Mucosa of stomach (tissue), 1 donor: ENCODE measurements around the gene RNF44.
A peak's percentile ranks its signal among the peaks of the same experiment; 100 is the strongest.

Experiments
- H3K27me3 ChIP-seq: one replicate; pipeline ENCODE4 v1.7.0; 2013; ENCODE audit warnings: mild to moderate bottlenecking, low read length; ENCODE audit not compliant: control insufficient read depth, insufficient read depth
- H3K36me3 ChIP-seq: one replicate; pipeline ENCODE4 v1.7.0; 2013; ENCODE audit warnings: low read length; ENCODE audit not compliant: control insufficient read depth, insufficient read depth
- H3K4me1 ChIP-seq: one replicate; pipeline ENCODE4 v1.7.0; 2013; ENCODE audit warnings: mild to moderate bottlenecking, low read length; ENCODE audit not compliant: control insufficient read depth, insufficient read depth
- H3K4me3 ChIP-seq: one replicate; pipeline ENCODE4 v1.7.0; 2013; ENCODE audit warnings: low read length
- H3K9ac ChIP-seq: one replicate; pipeline ENCODE4 v1.7.0; 2013; ENCODE audit warnings: mild to moderate bottlenecking, low read length, moderate library complexity
- H3K9me3 ChIP-seq: one replicate; pipeline ENCODE4 v1.7.0; 2013; ENCODE audit warnings: mild to moderate bottlenecking, low read length, moderate library complexity; ENCODE audit not compliant: control insufficient read depth
- donor health status: Pancreatic carcinoma.

Gene RNF44

DNA sequence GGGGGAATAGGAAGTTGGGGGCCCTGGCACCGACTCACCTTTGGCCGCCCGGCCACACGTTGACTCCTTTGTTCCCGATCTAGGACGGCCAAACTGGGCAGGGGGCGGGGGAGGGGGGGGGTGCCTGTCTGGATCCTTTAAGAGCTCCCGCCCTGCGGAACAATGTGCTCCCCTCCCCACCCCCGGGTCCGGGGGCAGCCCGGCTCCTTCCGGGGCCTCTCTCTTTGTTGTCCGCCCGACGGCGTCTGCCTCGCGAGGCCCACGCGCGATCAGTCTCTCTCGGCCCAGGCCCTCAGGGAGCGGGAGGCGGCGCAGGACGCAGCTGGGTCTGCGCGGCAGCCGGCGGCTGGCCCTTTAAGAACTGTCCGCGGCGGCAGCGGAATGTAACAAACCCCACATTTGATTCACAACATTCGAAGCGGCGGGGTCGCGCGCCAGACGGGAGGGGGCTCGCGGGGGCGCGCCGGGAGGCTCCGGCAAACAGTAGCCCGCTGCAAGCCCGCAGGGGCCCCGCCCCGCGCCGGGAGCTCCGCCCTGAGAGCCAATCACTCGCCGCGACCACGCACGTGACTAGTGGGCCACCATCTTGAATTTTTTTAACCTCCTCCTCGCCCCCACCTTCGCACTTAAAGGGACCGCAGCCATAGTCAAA, at the start of gene RNF44:
Gene RNF44 (minus strand): TSS at position 501 of the 652 bp plus-strand sequence. CDS start 4,930 bp downstream, outside the sequence.
- H3K4me3 ChIP-seq: peak within 1 kb of the TSS; percentile 92
- H3K9me3 ChIP-seq: no peaks in the 10 kb centered on the region
- H3K9ac ChIP-seq: peak within 1 kb of the TSS; percentile 93
- H3K27me3 ChIP-seq: no peaks in the 10 kb centered on the region
- H3K36me3 ChIP-seq: no peaks in the 10 kb centered on the region
- peaks cover 49% of the 10 kb centered on the region for H3K4me1 ChIP-seq

- Histone ChIP-seq H3K4me3 (no peak overlapping the region), H3K4me1 (peaks cover 2% of the 10 kb centered on the region), H3K9me3 (no peaks in the 10 kb centered on the region), H3K36me3 (no peaks in the 10 kb centered on the region), H3K27me3 (no peaks in the 10 kb centered on the region), H3K9ac (no peak overlapping the region)
Observed at GRCh38 chr5:176583076-176583475, 45.9 kb upstream of the RNF44 start.

- H3K36me3 ChIP-seq: no peaks in the 10 kb centered on the region
- H3K4me1 ChIP-seq: peaks cover 4% of the 10 kb centered on the region
- no peaks in the 10 kb centered on the region for H3K9me3 ChIP-seq
- no peak overlapping the region for H3K4me3 ChIP-seq
- no peaks in the 10 kb centered on the region for H3K27me3 ChIP-seq
- H3K9ac ChIP-seq: no peak overlapping the region
Observed at GRCh38 chr5:176581361-176581760, 44.2 kb upstream of the RNF44 start.

DNA sequence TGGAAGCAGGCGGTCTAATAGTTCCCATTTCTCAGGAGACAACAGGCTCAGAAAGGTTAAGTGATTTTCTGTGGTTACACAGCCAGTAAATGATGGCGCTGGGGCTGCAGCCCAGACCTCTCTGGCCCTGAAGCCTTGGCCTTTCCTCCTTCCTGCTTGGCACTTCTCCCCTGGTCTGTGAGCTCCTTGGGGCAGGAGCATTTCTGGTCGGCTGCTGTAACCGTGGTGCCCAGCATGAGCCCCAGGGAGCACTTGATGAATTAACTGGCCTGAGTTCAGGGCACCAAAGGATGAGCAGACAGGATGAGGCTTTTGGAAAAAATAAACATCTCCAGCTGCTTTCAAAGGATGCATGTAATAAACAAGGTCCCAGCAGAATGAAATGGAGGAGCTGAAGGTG, 42.1 kb upstream of the RNF44 start:
- Histone ChIP-seq H3K9ac (no peak overlapping the region), H3K4me3 (no peak overlapping the region), H3K36me3 (no peaks in the 10 kb centered on the region), H3K27me3 (no peaks in the 10 kb centered on the region), H3K4me1 (peaks cover 4% of the 10 kb centered on the region), H3K9me3 (no peaks in the 10 kb centered on the region)

- H3K9me3 ChIP-seq: no peaks in the 10 kb centered on the region
- H3K4me3 ChIP-seq: no peak overlapping the region
- H3K36me3 ChIP-seq: no peaks in the 10 kb centered on the region
- no peaks in the 10 kb centered on the region for H3K27me3 ChIP-seq
- no peak overlapping the region for H3K9ac ChIP-seq
- H3K4me1 ChIP-seq: peaks cover 4% of the 10 kb centered on the region
Observed at GRCh38 chr5:176578391-176578808, 41.2 kb upstream of the RNF44 start.

GRCh38 chr5:176577312-176578176, 40.3 kb upstream of the RNF44 start:
- Histone ChIP-seq H3K9me3 (no peaks in the 10 kb centered on the region), H3K4me1 (peaks cover 4% of the 10 kb centered on the region), H3K27me3 (no peaks in the 10 kb centered on the region), H3K36me3 (no peaks in the 10 kb centered on the region), H3K4me3 (no peak overlapping the region), H3K9ac (no peak overlapping the region)

- H3K36me3 ChIP-seq: no peaks in the 10 kb centered on the region
- H3K9ac ChIP-seq: no peak overlapping the region
- peaks cover 4% of the 10 kb centered on the region for H3K4me1 ChIP-seq
- no peaks in the 10 kb centered on the region for H3K9me3 ChIP-seq
- no peak overlapping the region for H3K4me3 ChIP-seq
- H3K27me3 ChIP-seq: no peaks in the 10 kb centered on the region
Observed at GRCh38 chr5:176575488-176576422, 38.6 kb upstream of the RNF44 start.

DNA sequence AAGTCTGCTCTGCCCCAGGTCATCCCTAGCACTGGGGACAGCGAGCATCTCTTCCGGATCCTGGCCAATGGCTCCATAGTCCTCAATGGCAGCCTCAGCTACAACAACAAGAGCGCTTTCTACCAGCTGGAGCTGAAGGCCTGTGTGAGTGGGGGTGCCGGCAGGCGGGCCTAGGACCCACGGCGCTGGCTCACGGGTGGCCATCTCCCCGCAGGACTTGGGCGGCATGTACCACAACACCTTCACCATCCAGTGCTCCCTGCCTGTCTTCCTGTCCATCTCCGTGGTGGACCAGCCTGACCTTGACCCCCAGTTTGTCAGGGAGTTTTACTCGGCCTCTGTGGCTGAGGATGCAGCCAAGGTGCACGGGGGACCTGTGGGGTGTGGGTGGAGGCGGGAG, 37.9 kb upstream of the RNF44 start:
- H3K9me3 ChIP-seq: no peaks in the 10 kb centered on the region
- no peak overlapping the region for H3K9ac ChIP-seq
- no peak overlapping the region for H3K4me3 ChIP-seq
- H3K27me3 ChIP-seq: no peaks in the 10 kb centered on the region
- H3K36me3 ChIP-seq: no peaks in the 10 kb centered on the region
- peaks cover 4% of the 10 kb centered on the region for H3K4me1 ChIP-seq

- Histone ChIP-seq H3K9me3 (no peaks in the 10 kb centered on the region), H3K4me3 (no peak overlapping the region), H3K36me3 (no peaks in the 10 kb centered on the region), H3K27me3 (no peaks in the 10 kb centered on the region), H3K9ac (no peak overlapping the region), H3K4me1 (peaks cover 4% of the 10 kb centered on the region)
Observed at GRCh38 chr5:176574297-176574591, 37.0 kb upstream of the RNF44 start.

GRCh38 chr5:176573564-176574296, 36.5 kb upstream of the RNF44 start:
- H3K9me3 ChIP-seq: no peaks in the 10 kb centered on the region
- H3K4me1 ChIP-seq: peaks cover 4% of the 10 kb centered on the region
- H3K36me3 ChIP-seq: no peaks in the 10 kb centered on the region
- no peaks in the 10 kb centered on the region for H3K27me3 ChIP-seq
- no peak overlapping the region for H3K9ac ChIP-seq
- H3K4me3 ChIP-seq: no peak overlapping the region

- Histone ChIP-seq H3K27me3 (no peaks in the 10 kb centered on the region), H3K9ac (no peak overlapping the region), H3K4me1 (no peaks in the 10 kb centered on the region), H3K9me3 (no peaks in the 10 kb centered on the region), H3K4me3 (no peak overlapping the region), H3K36me3 (no peaks in the 10 kb centered on the region)
Observed at GRCh38 chr5:176570044-176570443, 32.8 kb upstream of the RNF44 start.
